Stimulated activated CD4-positive, alpha-beta T cell treated with anti-CD3 and anti-CD28 coated beads, TNF-alpha, amount 100 ng/mL, for 48 hours (primary cell): ENCODE measurements around the gene PRAMEF18.
"Not testable (repeated sequence)": the region's sequence is repeated elsewhere in the genome, so short reads cannot be mapped to it uniquely, and the experiment has no call there.

ENCODE experiments used
- DNase-seq, 3 donors: peaks; one replicate each; pipeline ENCODE4 v3.0.0-alpha.2; 2020; ENCODE audit warnings: low read depth in 3 of 3

PRAMEF18 gene

DNA sequence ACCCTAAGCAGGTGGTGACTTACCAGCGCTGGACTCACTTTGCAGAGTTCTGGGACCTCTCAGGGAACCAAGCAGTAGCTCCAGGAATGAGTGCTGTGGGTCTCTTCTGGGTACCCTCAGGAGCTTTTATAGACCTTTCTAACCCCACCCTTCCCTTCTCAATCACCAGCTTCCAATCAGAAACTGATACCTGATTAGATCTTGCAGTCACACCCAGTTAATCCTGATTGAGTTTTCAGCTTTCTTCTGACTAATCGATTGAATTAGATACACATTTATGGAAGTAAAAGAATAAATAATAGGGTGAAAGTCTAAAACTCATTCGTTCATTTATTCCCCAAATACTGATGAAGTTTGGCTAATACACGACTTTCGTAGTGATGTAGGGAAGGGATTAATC is 24.6 kb downstream of the PRAMEF18 start, which contains the start of gene PRAMEF13:
PRAMEF13 (minus strand) TSS at position 101 of the 400 bp plus-strand sequence. CDS start 1,820 bp downstream, outside the sequence.
- DNase-seq, result not testable (repeated sequence)
